Subcutaneous adipose tissue (tissue), 4 donors: ENCODE results near the gene ENOX1. TPM values are rescaled to one million over a fixed set of nuclear protein-coding genes. Genes with fewer than 3 reads are reported as not detected.

Source experiments
- total RNA-seq, 4 donors: library from RNA; depleted of rRNA; stranded (reverse); fragments of >200 nt; gene quantifications; one replicate each; pipeline ENCODE4 v1.1.0, GENCODE V29; 2016
- TF ChIP-seq, protein P1 (sequence below): fragments of 450-650 bp; IDR thresholded peaks from one replicate; pipeline ENCODE4 v1.5.1; 2016; ENCODE audit warnings: low read depth, mild to moderate bottlenecking, control low read depth, antibody characterized with exemption, moderate library complexity

ENOX1 gene
- total RNA-seq, 4 donors from 2014 or later, result 0.66 to 4.7 (median 2.1) TPM

DNA sequence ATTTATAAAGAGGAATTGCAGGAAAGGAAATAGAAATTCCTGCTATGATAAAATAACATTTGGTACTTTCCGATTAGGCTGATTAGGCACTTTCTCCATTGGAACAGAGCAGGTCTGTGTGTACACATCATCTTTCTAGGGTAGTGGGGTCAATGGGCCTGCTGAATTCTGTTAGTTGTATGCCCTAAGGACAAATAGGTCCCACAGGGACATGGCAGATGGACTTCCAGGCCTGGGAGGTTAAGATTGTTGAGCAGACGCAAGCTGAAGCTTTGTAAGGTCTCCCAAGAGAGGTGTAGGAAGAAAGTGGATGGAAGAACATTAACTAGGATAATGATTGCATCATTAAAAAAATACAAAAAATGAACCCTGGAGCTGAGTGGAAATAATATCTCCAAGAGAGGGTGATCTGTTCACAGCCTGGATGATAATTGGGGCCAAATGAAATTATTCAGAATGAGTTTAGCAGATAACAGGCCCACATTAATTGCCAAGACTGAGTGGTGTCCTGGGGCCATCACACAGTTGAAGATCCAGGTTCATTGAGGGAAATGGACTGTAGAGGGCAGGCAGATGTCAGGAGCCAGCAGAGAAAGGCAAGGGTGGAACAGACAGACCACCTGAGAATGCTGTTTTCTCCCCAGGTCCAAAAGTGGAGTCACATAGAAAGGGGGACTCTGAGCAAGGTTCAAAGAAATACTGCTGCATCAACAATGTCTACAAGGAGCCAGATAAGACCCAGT lies 548.3 kb downstream of the ENOX1 start:
- TF ChIP-seq, protein P1, sequence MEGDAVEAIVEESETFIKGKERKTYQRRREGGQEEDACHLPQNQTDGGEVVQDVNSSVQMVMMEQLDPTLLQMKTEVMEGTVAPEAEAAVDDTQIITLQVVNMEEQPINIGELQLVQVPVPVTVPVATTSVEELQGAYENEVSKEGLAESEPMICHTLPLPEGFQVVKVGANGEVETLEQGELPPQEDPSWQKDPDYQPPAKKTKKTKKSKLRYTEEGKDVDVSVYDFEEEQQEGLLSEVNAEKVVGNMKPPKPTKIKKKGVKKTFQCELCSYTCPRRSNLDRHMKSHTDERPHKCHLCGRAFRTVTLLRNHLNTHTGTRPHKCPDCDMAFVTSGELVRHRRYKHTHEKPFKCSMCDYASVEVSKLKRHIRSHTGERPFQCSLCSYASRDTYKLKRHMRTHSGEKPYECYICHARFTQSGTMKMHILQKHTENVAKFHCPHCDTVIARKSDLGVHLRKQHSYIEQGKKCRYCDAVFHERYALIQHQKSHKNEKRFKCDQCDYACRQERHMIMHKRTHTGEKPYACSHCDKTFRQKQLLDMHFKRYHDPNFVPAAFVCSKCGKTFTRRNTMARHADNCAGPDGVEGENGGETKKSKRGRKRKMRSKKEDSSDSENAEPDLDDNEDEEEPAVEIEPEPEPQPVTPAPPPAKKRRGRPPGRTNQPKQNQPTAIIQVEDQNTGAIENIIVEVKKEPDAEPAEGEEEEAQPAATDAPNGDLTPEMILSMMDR, result no peak

DNA sequence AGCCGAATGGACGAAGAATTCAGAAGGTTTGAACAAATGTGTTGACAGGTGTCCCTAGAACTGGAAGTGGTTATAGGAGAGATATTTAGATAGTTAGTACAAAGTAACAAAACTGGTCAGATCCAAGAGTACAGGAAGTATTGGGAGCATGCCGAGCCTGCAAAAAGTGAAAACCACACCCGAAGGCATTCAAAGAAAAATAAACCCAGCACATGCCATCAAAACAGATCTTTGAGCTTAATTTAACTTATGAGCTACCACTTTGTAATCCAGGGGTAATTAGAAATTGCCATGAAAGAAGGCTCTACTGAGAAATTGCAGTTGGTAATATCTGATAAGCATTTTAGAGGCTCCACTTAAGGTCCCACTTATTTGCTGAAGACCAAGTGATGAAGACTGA lies 549.2 kb downstream of the ENOX1 start:
- TF ChIP-seq, protein P1, result no peak

DNA sequence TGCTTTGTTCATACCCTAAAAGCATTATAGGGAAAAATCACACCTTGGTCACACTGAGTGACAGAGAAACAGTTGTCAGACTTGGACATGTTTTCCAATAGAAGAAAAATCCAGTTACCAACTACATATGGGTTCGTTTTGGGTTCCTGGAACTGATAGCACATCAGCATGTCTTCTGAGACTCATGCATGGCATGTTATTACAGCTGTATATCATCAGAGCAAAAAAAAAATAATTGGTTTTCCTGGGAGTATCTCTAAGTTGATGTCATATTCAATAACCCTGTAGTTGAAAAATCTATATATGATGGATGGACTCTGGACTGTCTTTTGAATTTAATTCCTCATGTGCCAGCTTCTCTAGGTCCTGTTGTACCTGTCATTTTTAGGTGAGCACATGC lies 551.7 kb downstream of the ENOX1 start:
- TF ChIP-seq, protein P1, result no peak

DNA sequence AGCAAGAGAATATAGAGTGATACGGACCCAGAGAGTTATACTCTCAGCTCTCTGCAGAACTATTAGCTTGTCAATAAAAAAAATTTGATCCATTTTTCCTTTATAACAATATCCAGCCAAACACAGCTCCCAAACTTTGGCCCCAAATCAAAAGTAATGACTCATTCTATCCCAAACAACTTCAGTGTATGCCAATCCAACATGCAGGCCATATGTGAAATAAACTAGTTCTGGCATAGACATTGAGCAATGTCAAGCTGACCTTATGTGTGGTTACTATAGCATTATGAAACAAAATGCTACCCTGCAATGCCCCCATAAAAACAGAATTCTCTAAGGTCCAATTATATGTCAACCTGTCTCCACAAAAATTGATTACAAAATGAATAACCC lies 553.9 kb downstream of the ENOX1 start:
- TF ChIP-seq, protein P1, result no peak

DNA sequence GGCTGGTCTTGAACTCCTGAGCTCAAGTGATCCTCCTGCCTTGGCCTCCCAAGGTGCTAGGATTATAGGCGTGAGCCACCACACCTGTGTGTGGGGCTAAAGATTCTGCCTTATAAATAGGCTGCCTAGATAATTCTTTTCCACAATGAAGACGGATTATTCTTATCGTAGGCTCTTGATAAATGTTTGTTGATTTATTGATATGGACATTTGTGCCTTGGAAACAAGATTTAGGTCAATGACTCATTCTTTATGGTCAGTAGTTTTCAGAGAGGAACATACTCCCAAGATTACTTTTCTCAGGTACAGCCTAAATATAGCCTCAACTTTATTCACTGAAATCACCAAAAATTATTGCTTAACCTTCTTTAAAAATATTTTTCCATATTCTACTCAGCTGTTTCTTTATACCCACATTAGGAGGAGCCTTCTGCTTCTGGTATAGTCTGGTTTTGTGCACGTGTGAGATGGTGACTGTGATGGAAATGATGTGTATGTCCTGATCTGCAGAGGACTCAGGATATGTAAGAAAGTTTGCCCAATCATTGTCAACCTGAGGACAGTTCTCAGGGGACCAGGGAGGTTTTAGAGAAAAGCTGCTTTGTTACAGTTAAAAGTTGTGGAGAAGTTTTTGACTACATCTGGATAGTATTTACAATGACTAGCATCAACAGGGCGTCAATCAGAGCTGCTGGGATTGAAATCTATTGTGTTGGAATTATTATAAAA lies 554.5 kb downstream of the ENOX1 start:
- TF ChIP-seq, protein P1, result no peak

DNA sequence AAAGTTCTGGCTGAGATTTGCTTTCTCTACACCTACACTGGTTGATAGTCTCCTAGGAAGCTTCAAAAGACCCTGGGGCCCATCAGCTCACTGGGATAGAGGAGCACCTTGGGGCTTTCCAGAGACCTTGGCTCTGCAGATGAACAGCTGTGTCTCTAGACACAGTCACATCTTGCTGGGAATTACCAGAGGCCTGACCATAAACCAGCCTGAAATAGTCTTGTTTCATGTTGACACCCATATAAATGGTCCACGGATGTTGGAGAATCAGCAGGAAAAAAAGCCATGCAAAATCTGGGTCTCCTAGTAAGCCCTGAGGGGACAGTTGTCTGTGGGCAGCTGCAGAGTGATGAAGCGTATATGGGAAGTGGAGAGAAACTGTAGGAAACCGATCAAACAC lies 555.8 kb downstream of the ENOX1 start:
- TF ChIP-seq, protein P1, result no peak

DNA sequence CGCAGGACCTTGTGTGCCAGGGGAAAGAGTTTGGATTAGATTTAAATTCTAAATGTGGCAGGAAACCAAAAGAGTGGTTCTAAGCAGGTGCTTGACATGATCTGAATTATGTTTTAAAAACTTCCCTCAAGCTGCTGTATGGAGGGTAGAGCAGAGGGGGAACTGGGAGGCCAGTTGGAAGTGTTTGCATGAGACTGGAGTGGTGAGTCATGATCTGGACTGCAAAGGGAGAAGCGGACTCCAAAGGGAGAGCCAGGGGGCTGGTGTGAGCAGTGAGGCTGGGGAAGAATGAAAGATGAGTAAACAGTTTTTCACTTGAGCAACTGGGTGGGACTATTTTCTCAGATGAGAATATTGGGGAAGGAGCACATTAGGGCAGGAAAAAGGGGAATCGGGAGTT lies 557.3 kb downstream of the ENOX1 start:
- TF ChIP-seq, protein P1, result no peak
